ENCODE measurements around the gene ESRP2.

ESRP2 gene

DNA sequence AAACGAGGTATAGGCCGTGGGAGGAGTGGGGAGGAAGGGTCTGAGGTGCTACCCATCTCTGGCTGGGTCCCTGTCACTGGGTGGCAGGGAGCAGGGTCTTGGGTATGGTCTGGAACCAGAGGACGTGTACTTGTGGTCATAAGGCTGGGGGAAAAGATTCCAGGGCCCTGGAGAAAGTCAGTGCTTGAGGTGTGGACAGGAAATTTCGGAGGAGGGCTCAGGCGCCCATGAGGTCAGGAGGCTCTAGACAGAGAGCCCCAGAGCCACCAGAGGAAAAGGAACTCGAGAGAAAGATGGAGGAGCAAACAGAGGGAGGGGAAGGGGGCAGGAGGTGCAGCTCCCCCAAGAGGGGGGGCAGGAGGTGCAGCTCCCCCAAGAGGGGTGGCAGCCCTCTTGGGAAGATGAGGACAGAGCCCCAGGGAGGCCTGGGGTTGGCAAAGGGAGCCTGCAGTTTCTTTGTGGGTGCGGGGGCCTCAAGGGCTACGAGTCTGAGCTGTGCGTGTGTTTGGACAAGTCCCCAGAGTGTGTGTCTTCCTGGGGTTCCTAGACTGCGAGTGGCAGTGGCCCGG is 27.7 kb upstream of the ESRP2 start:
- no peak for DNase-seq (ENCODE audit: low read depth in 2 of 2)

DNA sequence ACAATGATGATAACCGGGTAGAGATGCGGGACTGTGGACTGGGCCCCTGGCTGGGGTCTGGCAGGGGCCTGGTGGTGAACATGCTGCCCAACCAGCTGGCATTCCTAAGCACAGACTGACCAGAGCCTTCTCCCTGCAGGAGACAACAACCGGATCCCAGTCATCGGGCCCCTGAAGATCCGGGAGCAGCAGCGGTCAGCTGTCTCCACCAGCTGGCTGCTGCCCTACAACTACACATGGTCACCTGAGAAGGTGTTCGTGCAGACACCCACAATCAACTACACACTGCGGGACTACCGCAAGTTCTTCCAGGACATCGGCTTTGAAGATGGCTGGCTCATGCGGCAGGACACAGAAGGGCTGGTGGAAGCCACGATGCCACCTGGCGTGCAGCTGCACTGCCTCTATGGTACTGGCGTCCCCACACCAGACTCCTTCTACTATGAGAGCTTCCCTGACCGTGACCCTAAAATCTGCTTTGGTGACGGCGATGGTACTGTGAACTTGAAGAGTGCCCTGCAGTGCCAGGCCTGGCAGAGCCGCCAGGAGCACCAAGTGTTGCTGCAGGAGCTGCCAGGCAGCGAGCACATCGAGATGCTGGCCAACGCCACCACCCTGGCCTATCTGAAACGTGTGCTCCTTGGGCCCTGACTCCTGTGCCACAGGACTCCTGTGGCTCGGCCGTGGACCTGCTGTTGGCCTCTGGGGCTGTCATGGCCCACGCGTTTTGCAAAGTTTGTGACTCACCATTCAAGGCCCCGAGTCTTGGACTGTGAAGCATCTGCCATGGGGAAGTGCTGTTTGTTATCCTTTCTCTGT is 23.3 kb upstream of the ESRP2 start:
- DNase-seq (ENCODE audit: low read depth in 2 of 2), result no peak

DNA sequence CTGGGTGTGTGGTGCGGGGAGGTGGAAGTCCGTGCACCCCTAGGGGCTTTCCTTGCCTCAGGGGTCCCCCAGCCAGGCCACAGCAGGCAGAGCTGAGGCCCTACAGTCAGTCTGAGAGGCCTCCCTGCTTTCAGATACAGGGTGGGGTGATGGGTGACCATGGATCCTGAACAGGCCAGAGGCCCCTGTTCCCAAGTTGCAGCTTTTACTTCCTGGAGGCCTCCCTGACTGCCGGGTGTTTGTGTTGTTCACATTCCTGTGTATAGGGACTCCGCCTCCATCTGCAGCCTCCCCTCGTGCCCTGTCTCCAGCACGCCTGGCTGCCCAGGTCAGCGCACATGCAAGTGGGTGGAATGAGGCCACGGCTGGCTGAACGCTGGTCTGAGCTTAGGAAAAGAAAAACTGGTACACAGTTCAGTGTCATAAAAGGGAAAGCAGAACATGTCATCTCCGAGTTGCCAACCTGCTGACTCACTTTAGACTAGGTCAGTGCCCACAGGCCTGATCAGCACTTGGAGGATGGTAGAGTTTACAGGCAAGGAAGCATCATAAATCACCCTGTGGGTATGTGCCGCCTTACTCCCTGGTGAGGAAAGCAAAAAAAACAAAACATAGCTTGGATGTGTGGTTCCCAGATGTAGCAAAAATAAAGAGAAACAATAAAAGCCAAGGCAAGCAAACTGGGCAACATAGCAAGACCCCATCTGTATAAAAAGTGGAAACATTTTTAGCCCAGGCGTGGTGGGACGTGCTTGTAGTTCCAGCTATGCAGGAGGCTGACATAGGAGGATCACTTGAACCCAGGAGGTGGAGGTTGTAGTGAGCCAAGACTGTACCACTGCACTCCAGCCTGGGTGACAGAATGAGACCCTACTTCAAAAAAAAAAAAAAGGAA is 22.2 kb upstream of the ESRP2 start:
- no peak for DNase-seq (ENCODE audit: low read depth in 2 of 2)

DNA sequence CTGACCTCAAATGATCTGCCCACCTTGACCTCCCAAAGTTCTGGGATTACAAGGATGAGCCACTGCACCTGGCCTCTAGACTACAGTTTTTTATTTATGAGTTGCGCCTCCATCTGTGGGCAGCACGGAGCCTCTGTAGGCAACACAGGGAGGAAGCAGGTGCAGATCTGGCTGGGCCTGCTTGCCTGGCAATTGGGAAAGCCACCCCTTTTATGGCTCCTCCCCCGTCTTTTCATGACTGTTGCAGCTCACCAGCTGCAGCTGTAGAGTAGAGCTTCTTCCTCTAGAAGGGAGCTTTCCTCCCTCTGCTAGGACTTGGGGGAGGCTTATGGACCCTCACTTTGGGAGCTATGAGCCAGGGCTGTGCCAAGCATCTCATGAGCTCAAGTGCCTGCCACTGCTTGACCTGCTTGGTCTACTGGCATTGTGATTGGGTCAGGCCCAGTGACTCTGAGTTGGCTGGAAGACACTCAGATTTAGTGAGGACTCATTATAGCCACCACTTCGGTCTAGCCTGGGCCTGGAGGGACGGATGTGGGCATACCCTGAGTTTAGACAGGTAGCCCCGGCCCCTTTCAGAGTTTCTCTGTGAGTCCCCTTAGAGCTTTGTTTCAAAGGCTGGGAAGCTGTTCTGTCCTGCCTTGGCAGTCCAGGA is 21.5 kb upstream of the ESRP2 start:
- no peak for DNase-seq (ENCODE audit: low read depth in 2 of 2)

DNA sequence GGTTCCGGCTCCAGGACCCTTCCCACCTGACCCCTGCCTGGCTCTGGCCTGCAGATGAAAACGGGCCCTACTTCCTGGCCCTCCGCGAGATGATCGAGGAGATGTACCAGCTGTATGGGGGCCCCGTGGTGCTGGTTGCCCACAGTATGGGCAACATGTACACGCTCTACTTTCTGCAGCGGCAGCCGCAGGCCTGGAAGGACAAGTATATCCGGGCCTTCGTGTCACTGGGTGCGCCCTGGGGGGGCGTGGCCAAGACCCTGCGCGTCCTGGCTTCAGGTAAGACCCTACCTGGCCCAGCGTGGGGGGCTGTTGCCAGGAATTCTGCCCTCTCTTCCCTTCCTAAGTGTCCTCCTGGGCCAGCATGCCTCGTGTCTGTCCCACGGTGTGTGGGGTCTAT is 19.8 kb upstream of the ESRP2 start:
- DNase-seq (ENCODE audit: low read depth in 2 of 2), result no peak

DNA sequence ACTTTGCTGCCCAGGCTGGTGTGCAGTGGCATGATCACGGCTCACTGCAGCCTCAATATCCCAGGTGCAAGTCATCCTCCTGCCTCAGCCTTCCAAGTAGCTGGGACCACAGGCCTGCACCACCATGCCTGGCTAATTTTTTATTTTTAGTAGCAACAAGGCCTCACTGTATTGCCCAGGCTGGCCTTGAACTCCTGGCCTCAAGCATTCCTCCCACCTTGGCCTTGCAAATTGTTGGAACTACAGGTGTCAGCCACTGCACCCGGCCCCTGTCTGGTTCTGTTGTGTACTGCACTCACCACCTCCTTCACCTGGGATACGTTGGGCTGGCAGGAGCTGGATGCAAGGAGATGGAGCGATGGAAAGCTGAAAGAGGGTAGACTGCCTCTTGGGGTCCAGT is 17.8 kb upstream of the ESRP2 start:
- no peak for DNase-seq (ENCODE audit: low read depth in 2 of 2)

DNA sequence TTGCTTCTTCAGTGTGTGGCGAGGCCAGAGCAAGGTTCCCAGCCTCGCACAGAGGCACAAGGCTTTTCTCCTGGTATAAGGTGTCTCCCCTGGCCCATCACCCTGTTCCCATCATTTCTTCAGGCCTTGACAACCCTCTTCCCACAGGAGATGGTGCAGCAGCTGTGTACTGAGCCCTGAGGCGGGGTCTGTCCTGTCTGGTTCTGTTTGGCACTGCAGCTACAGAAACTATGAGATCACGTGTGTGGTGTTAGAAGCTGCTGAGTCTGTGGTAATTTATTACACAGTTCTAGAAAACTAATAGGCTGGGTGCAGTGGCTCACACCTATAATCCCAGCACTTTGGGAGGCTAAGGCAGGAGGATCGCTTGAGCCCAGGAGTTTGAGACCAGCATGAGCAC is 16.5 kb upstream of the ESRP2 start:
- no peak for DNase-seq (ENCODE audit: low read depth in 2 of 2)

DNA sequence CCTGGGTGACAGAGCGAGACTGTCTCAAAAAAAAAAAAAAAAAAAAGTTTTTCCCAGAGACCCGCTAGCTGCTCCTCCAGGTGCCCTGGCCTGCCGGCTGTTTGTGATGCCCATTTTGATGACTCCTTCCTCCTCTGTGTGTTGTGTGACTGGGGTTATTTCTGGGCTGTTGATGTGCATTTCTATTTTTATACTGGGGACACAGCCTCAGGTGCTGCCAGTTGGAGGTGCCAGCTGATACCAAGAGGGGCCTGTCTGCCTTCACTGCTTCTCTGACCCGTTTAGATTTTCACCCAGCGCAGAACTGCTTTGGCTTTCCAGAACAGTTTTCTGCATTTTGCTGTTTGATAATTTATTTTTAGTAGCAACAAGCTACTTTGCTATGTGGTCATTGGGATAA is 15.9 kb upstream of the ESRP2 start:
- no peak for DNase-seq (ENCODE audit: low read depth in 2 of 2)

DNA sequence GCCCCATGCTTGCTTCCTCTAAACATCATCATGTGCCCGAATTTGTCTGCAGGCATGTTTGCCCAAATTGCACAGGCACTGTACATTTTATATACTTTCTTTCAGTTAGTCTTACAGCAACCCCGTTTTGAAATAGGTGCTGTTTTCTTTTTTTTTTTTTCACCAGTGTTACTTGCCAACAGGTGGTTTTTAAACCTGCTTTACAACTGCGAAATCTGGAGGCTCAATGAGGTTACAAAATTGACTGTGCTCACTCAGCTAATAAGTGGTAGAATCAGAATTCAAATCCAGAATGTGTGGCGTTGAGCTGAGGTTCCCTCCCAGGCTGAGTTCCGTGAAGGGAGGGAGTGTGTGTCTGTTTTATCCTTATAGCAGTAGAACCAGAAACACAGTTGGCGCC is 15.0 kb upstream of the ESRP2 start:
- DNase-seq (ENCODE audit: low read depth in 2 of 2), result no peak

DNA sequence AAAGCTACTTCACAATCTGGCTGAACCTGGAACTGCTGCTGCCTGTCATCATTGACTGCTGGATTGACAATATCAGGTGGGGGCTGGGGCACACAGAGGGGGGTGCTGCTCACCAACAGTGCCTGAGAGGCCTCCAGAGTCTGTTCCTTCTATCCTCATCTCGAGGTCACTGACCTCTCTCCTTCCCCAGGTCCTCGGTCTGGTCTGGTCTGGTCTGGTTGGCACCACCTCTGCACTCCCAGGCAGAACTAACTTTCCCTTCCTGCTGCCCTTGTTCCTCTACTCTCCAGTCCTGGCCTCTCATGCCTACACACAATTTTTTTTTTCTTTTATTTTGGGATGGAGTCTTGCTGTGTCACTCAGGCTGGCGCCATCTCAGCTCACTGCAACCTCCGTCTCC is 13.4 kb upstream of the ESRP2 start:
- no peak for DNase-seq (ENCODE audit: low read depth in 2 of 2)

DNA sequence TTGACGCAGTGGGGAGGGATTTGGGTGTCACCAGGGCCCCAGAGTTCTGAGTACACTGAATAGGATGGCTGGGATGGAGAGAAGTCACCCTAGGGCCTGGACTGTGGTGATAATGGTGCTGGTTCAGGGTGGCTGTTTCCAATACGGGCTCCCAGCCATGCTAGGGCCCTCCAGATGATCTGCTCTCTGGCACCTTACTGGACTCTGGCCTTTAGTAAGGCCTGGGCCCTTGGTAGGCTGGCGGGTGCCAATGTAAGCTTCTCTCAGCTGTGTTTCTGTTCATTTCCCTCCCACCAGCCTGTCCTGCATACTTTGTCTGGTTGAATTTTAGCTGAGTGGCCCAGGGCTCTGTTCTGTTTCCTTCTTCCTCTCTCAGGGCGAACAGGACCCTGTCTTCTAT is 12.0 kb upstream of the ESRP2 start:
- DNase-seq (ENCODE audit: low read depth in 2 of 2), result no peak

DNA sequence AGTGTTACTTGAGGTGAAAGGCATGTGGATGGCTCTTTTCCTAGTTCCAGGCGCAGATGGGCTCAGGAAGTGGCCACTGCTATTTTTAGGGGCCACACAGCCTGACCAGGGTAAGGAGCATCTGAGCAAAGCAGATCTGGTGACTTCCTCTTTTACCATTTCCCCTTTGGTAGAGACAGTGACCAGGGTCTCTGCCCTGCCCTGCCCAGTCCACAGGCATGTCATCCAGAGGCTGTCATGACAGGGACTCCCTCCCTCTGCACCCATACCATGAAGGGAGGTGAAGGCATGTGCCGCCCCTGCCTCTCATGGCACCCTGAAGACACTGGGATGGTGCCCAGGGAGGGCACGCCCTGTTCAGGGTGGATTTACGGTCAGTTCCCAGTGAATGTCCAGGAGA is 11.5 kb upstream of the ESRP2 start:
- DNase-seq (ENCODE audit: low read depth in 2 of 2), result no peak

DNA sequence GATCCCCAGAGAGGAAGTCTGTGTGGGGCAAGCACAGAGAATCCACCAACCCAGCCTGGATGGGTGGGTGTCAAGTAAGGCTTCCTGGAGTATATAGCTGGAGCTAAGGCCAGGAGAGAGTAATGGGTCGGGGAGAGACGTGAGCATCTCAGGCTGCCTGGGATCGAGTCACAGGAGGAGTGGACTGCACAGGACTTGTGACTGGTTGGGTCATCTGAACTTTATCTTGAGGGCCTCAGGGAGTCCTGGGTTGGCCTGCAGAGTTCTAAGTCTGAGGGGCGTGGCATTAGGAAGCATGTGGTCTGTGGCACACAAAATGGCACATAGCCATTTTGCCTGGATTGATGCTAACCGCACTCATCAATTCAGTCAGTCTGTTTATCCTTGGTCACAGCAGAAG is 10.7 kb upstream of the ESRP2 start:
- DNase-seq (ENCODE audit: low read depth in 2 of 2), result no peak

DNA sequence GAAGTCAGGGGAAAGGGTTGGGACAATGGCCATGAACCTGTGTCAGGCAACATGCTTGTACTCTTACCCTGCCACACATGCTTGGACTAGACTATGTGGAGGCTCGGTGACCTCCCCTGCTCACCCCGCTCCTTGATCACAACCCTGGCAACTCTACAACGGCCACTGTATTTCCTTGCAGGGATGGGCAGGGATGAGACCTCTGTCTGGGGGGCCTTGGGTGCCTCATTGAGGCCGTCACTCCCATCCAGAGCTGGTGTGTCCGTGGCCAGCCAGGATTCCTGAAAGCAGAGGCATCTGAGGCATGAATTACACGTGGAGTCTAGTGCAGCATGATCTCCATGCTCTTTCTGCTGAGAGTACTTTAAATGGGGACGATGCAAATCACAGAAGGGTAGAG is 10.2 kb upstream of the ESRP2 start:
- DNase-seq (ENCODE audit: low read depth in 2 of 2), result no peak

DNA sequence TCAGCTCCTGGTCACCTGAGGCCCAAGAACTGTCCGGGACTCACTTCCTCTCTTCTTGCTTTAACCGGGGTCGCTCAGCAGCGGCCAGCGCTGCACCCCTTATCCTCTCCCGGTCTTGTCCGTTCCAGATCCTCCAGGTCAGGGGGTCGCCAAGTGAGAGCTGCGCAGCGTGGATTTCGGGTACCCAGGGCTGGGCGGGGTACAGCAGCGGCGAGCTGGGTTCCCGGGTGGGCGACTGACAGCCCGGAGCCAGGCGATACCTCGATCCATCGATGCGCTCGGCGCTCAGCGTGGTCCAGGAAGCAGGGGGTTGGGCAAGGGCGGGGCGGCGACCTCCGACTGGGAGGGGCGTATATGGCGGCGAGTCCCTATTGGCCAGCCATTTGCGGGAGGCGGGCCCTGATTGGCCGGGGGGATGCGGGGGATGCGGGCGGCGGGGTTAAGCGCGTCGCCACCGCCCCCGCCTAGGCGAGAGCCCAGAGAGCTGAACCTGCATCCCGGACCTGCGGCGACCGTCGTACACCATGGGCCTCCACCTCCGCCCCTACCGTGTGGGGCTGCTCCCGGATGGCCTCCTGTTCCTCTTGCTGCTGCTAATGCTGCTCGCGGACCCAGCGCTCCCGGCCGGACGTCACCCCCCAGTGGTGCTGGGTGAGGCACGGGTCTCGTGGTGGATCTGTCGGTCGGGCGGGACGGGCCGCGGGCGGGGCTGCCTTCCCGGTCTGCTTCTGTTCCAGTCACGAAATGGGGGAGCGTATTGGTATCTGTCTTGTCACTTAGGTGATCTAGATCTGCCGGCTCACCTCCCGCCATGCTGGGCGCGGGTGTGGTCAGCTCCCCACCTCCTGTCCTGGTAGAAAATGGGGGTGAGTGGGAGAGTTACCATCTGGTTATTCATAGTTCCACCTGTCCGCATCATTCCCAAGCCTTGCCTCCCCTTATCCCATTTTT is 9.3 kb upstream of the ESRP2 start, which contains the start of gene PLA2G15:
Gene PLA2G15, plus strand, starts transcription at position 471 of the 951 bp plus-strand sequence. Its CDS starts 54 bp downstream, at position 525.
- DNase-seq (ENCODE audit: low read depth in 2 of 2), result peak; percentile 85 to 87

DNA sequence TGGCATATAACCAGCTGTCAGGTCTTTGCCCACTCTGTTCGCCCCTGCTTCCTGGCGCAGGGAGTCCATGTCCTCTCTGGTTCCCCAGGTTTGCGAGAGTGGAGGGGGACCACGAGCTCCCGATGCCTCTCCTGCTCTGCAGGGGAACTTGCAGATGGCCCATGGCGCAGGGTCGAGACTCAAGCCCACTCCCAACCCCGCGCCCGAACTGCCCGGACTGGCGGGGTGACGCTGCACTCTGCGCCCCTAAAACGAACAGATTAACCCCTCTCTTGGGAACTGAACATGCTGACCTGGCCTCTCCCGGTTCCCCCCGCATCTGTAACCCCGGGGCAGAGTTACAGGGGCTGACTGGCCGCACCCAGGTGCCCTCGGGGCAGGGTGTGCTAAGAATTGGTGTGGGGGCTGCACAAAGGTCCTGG is 8.6 kb upstream of the ESRP2 start:
- no peak for DNase-seq (ENCODE audit: low read depth in 2 of 2)

DNA sequence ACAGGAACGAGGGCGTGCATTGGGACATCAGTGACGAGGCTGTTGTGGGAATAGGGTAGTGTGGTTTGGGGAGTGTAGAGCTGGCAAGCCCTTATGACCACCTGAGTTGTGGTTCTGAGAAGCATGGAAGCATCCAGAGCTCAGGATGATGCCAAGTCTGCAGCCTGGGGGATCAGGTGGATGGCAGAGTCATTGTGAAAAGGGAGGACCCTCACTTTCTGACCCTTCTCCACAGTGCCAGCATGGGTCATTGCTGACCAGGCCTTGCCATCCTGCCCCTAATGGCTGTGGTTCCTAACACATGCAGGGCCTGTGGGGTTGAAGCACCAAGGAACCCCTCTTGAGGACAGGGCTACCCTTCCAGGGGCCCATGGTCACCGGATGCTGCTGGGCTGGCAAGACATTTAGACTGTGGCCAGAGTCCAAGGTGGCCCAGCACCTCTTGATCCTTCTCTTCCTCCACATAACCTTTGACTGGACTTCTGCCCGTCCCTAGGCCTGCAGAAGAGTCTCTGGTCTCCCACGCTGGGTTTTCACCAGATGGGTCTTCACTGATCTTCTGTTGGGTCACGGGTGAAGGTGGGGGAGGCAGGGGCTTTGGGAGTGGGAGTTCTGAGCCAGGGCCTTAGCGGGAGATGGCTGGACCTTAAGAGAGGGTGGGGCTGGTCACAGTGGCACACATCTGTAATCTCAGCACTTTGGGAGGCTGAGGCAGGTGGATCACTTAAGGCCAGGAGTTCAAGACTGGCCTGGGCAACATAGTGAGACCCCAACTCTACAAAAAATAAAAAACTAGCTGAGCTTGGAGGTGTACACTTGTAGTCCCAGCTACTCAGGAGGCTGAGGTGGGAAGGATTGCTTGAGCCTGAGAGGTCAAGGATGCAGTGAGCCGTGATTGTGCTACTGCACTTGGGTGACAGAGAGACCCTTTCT is 7.3 kb upstream of the ESRP2 start:
- no peak for DNase-seq (ENCODE audit: low read depth in 2 of 2)

DNA sequence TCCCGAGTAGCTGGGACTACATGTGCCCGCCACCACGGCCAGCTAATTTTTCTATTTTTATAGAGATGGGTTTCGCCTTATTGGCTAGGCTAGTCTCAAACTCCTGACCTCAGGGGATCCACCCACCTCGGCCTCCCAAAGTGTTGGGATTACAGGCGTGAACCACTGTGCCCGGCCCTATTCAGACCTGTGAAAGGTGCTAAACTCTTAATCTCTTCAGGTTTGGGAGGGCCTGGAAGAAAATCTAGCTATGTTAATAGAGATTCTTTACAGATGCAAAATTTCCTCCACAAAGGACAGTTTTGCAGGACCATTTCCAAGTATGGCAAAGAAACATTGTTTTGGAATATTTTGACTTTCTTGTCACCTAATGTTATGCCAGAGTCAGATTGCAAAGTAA is 6.2 kb upstream of the ESRP2 start:
- no peak for DNase-seq (ENCODE audit: low read depth in 2 of 2)

DNA sequence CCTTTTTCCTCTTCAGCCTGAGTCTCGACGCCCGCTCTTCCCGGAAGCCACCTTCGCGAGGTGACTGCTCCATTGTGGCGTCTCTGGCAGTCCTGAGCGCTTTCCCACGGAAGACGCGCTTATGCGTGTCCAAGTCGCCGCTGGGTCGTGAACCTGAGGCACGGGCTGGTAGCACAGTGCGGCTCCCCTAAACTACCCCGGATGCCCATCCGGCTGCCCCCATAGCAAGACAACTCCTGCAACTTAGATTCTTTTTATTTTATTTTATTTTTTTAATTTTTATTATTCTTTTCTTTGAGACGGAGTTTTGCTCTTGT is 2.1 kb upstream of the ESRP2 start:
- no peak for DNase-seq (ENCODE audit: low read depth in 2 of 2)
